ENCODE measurements around the gene IRF3. TPM values are rescaled to one million over a fixed set of nuclear protein-coding genes. Genes with fewer than 3 reads are reported as not detected.
A peak's percentile ranks its signal among the peaks of the same experiment; 100 is the strongest.

IRF3 gene
- total RNA-seq, 1 donor from 2014 or later: 88.9 TPM

- H3K27me3 Mint-ChIP-seq (ENCODE audit: unreplicated experiment): no peaks in the 10 kb centered on the region
- peak overlapping the region; percentile 85 for H3K27ac Mint-ChIP-seq (ENCODE audit: unreplicated experiment)
- no peak for DNase-seq (ENCODE audit: extremely low spot score, unreplicated experiment)
- H3K36me3 Mint-ChIP-seq (ENCODE audit: unreplicated experiment): peaks cover 13% of the 10 kb centered on the region
- peak overlapping the region; percentile 89 for H3K4me3 Mint-ChIP-seq (ENCODE audit: unreplicated experiment)
- no peaks in the 10 kb centered on the region for H3K9me3 Mint-ChIP-seq (ENCODE audit: unreplicated experiment)
- TF ChIP-seq, protein P1, sequence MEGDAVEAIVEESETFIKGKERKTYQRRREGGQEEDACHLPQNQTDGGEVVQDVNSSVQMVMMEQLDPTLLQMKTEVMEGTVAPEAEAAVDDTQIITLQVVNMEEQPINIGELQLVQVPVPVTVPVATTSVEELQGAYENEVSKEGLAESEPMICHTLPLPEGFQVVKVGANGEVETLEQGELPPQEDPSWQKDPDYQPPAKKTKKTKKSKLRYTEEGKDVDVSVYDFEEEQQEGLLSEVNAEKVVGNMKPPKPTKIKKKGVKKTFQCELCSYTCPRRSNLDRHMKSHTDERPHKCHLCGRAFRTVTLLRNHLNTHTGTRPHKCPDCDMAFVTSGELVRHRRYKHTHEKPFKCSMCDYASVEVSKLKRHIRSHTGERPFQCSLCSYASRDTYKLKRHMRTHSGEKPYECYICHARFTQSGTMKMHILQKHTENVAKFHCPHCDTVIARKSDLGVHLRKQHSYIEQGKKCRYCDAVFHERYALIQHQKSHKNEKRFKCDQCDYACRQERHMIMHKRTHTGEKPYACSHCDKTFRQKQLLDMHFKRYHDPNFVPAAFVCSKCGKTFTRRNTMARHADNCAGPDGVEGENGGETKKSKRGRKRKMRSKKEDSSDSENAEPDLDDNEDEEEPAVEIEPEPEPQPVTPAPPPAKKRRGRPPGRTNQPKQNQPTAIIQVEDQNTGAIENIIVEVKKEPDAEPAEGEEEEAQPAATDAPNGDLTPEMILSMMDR (IDR thresholded peaks at IDR 0.05): no peak
- peaks cover 30% of the 10 kb centered on the region for H3K4me1 Mint-ChIP-seq (ENCODE audit: unreplicated experiment)
These were observed 24.5 kb upstream of the IRF3 start for GRCh38 chr19:49690079-49690655.

DNA sequence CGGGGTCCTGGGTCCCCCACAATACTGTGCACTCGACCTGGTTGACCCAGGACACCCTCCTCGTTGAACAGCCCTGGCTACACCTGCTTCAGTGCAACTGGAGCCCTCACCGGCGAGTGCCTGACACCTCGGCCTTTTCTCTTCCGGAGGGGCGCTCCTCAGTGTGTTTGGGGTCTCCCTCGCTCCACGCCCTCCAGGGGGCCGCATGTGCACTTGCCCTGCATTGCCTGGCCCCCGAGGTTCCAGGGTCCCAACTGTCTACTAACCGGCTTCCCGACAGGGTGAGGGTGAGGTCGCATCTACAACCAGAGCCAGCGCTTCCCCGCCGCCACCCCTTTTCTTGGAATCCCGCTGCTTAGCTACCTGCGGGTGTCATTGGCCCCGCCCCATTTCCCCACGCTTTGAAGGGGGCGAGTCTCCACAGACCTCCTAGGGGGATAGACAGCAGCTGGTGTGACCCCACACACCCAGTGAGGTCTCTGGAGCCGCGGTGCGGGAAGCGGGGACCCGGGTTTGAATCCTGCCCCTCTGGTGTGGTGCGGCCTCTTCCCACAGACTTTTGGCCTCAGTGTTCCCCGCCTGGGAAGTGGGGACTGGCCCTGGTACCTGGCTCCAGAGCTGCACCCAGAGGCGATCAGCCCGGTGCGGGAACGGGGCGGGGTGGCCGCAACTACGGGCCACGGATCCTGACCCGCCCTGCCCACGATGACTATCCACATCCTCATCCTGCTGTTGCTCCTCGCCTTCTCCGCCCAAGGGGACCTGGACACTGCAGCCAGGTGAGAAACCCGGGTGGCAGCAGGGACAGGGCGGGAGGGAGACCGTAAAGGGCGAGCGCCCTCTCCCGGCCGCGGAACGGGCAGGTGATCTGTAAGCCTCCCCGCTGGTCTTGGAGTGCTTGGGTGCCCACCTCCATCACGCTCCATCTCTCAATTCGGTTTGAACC is 23.7 kb upstream of the IRF3 start, which contains the start of gene ADM5:
Gene ADM5 (plus strand): TSS at position 462 of the 946 bp plus-strand sequence. CDS start 244 bp downstream, at position 706.
- TF ChIP-seq, protein P1 (IDR thresholded peaks at IDR 0.05): peak; percentile 38
- Mint-ChIP-seq H3K36me3 (ENCODE audit: unreplicated experiment) (peaks cover 15% of the 10 kb centered on the region), H3K27me3 (ENCODE audit: unreplicated experiment) (no peaks in the 10 kb centered on the region), H3K27ac (ENCODE audit: unreplicated experiment) (peak within 1 kb of the TSS; percentile 85), H3K4me3 (ENCODE audit: unreplicated experiment) (peak within 1 kb of the TSS; percentile 89), H3K4me1 (ENCODE audit: unreplicated experiment) (peaks cover 30% of the 10 kb centered on the region), H3K9me3 (ENCODE audit: unreplicated experiment) (no peaks in the 10 kb centered on the region)
- DNase-seq (ENCODE audit: extremely low spot score, unreplicated experiment): no peak

DNA sequence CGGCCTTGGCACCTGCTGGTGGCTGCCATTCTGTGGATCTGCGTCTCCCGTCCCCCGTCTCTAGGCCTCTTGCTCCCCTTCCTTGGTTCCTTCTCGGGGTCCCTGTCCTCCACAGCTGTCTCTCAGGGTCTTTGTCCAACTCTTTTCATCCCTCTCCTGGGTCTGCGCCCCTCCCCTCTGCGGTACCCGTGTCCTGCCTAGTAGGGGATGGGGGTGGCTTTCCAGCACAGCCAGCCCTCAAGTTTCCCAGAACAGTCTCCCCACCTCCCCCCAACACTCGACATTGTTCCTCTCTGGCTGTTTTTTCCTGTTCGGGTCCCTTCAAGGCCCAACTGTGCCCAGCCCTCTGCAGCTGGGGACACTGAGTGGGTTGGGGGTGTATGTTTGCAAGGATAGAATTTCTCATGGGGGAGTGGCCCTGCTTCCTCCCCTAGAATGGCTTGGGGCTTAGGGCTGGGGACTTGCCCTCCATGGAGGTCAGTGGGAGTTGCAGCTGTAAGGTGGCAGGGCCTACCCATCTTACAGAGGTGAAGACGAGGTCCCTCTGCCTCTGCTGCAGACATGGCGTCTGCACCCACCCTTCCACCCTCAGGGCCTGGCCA is 23.0 kb upstream of the IRF3 start:
- Mint-ChIP-seq H3K27ac (ENCODE audit: unreplicated experiment) (no peak overlapping the region), H3K27me3 (ENCODE audit: unreplicated experiment) (no peaks in the 10 kb centered on the region)
- TF ChIP-seq, protein P1 (IDR thresholded peaks at IDR 0.05): no peak

GRCh38 chr19:49687566-49688316 is 22.1 kb upstream of the IRF3 start:
- Mint-ChIP-seq H3K27ac (ENCODE audit: unreplicated experiment) (no peak overlapping the region), H3K4me1 (ENCODE audit: unreplicated experiment) (peaks cover 30% of the 10 kb centered on the region), H3K9me3 (ENCODE audit: unreplicated experiment) (no peaks in the 10 kb centered on the region), H3K4me3 (ENCODE audit: unreplicated experiment) (no peak overlapping the region), H3K27me3 (ENCODE audit: unreplicated experiment) (no peaks in the 10 kb centered on the region), H3K36me3 (ENCODE audit: unreplicated experiment) (peaks cover 16% of the 10 kb centered on the region)
- TF ChIP-seq, protein P1 (IDR thresholded peaks at IDR 0.05): no peak
- DNase-seq (ENCODE audit: extremely low spot score, unreplicated experiment): no peak

More for the DNA sequence above, 23.0 kb upstream of the IRF3 start:
- Mint-ChIP-seq H3K36me3 (ENCODE audit: unreplicated experiment) (peaks cover 16% of the 10 kb centered on the region), H3K4me3 (ENCODE audit: unreplicated experiment) (no peak overlapping the region), H3K4me1 (ENCODE audit: unreplicated experiment) (peaks cover 30% of the 10 kb centered on the region), H3K9me3 (ENCODE audit: unreplicated experiment) (no peaks in the 10 kb centered on the region)
- DNase-seq (ENCODE audit: extremely low spot score, unreplicated experiment): no peak

All from osteocyte (in vitro differentiated cells).